ENCODE data around the gene GAPDHS. TPM values are rescaled to one million over a fixed set of nuclear protein-coding genes. Genes with fewer than 3 reads are reported as not detected.

GAPDHS gene
- total and polyA plus RNA-seq, 2 of the 13 experiments (the other 11 are each of a cell fraction or from before 2014, with no cell fraction given), result not detected

DNA sequence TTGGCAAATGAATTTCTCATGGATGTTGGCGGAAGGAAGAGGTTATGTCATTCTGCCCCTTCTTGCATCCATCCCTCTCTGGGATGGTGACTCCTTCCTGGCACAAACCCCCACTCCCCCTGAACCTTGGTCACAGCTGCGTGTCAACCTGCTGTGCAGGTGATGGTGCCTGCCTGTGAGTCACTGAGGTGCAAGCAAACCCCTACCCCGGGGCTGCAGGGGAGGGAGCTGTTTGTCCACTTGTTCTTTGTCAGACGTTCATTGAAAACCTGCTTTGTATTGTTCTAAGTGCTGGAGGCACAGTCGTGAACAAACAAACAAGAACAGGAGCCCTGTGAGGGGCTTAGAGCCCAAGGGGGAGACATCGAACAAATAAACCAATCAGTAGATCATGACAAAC, 2.0 kb upstream of the GAPDHS start:
- Histone ChIP-seq H4K20me1 (ENCODE audit: insufficient read depth, low read length) (no peaks in the 10 kb centered on the region), H3K79me2 (ENCODE audit: insufficient read depth, low read length) (no peaks in the 10 kb centered on the region), H3K27me3 (ENCODE audit: control insufficient read depth in 1 of 2, insufficient read depth in 2 of 2, low read length in 2 of 2) (peaks cover 7 to 23% of the 10 kb centered on the region in 2 experiments; a peak in 4 of 5 replicates), H3K4me1 (ENCODE audit: insufficient read depth, low read length) (peaks cover 29% of the 10 kb centered on the region), H2AFZ (ENCODE audit: low read length) (no peak overlapping the region), H3K9ac (ENCODE audit: insufficient read depth, low read depth, low read length) (no peak overlapping the region), H3K36me3 (replicated peaks in 1 of 2; ENCODE audit: control insufficient read depth in 1 of 2, insufficient read depth in 2 of 2, low read length in 2 of 2) (no peaks in the 10 kb centered on the region), H3K4me3 (replicated peaks in 1 of 3; ENCODE audit: insufficient read depth in 1 of 3, low read depth in 2 of 3, low read length in 3 of 3) (no peak overlapping the region), H3K27ac (ENCODE audit: extremely low read length, insufficient read depth, low read length) (no peak overlapping the region), H3K9me3 (ENCODE audit: low read length) (no peaks in the 10 kb centered on the region), H3K4me2 (ENCODE audit: low read depth, low read length) (no peak overlapping the region)
- DNase-seq (ENCODE audit: low spot score) (no peak), ATAC-seq (no peak), FAIRE-seq (no peak)
- in situ Hi-C loops (cut with HindIII; ENCODE audit: extremely low pct_ligation_motif_present, low pct_unique_long_range_greater_than_20kb), result no loop called here
- no TSS peak for BruUV-seq (replicated peaks)
- intact Hi-C loops (cut with micrococcal nuclease; ENCODE audit: unreplicated experiment), result no loop called here
- ChIA-PET CTCF (ENCODE audit: low intra/inter-chr PET ratio, low total read pairs) (no interaction called here), POLR2A (interaction anchor here (1.3 kb wide), 1 partner anchor 21 kb away, joined by 4 read pairs; no protein-coding TSS in a partner anchor)
- peak; percentile 21; the same call in 1 of the 2 replicates for TF ChIP-seq FOSL2 (CRISPR knock-in tag; IDR thresholded peaks at IDR 0.05)
- no peak for TF ChIP-seq TOE1 (CRISPR knock-in tag; IDR thresholded peaks at IDR 0.05)
- 30% methylated on average over 6 of the region's 6 CpGs for WGBS (ENCODE audit: low lambda C conversion rate)

- CTCF ChIA-PET (ENCODE audit: low intra/inter-chr PET ratio, low total read pairs), result no interaction called here
- H3K79me2 ChIP-seq (ENCODE audit: insufficient read depth, low read length), result no peaks in the 10 kb centered on the region
- ATAC-seq (peak; percentile 66), DNase-seq (ENCODE audit: low spot score) (peak; percentile 23), FAIRE-seq (no peak)
- no peak overlapping the region for H2AFZ ChIP-seq (ENCODE audit: low read length)
- H3K36me3 ChIP-seq (replicated peaks in 1 of 2; ENCODE audit: control insufficient read depth in 1 of 2, insufficient read depth in 2 of 2, low read length in 2 of 2), result no peaks in the 10 kb centered on the region
- H3K4me2 ChIP-seq (ENCODE audit: low read depth, low read length), result peak overlapping the region; percentile 51
- peaks cover 29% of the 10 kb centered on the region for H3K4me1 ChIP-seq (ENCODE audit: insufficient read depth, low read length)
- WGBS (ENCODE audit: low lambda C conversion rate), result 45% methylated on average over 15 of the region's 30 CpGs
- peaks cover 5 to 10% of the 10 kb centered on the region in 2 experiments; a peak in 4 of 5 replicates for H3K27me3 ChIP-seq (ENCODE audit: control insufficient read depth in 1 of 2, insufficient read depth in 2 of 2, low read length in 2 of 2)
- intact Hi-C loops (cut with micrococcal nuclease; ENCODE audit: unreplicated experiment), result no loop called here
- H4K20me1 ChIP-seq (ENCODE audit: insufficient read depth, low read length), result no peaks in the 10 kb centered on the region
- peak overlapping the region in 1 of 3 experiments; percentile 26; a peak in 1 of 6 replicates for H3K4me3 ChIP-seq (replicated peaks in 1 of 3; ENCODE audit: insufficient read depth in 1 of 3, low read depth in 2 of 3, low read length in 3 of 3)
- H3K9me3 ChIP-seq (ENCODE audit: low read length), result no peaks in the 10 kb centered on the region
- H3K27ac ChIP-seq (ENCODE audit: extremely low read length, insufficient read depth, low read length), result no peak overlapping the region
- POLR2A ChIA-PET, result no interaction called here
- in situ Hi-C loops (cut with HindIII; ENCODE audit: extremely low pct_ligation_motif_present, low pct_unique_long_range_greater_than_20kb), result no loop called here
- BruUV-seq (replicated peaks), result no TSS peak
- H3K9ac ChIP-seq (ENCODE audit: insufficient read depth, low read depth, low read length), result no peak overlapping the region
- TF ChIP-seq ZNF503 (CRISPR knock-in tag; IDR thresholded peaks at IDR 0.05) (no peak), TMF1 (CRISPR knock-in tag; IDR thresholded peaks at IDR 0.05; ENCODE audit: low read depth) (0 out of 2 replicates have a peak, but pooled peaks have one; percentile 33), ZFP91 (CRISPR knock-in tag; IDR thresholded peaks at IDR 0.05; ENCODE audit: borderline replicate concordance) (0 out of 2 replicates have a peak, but pooled peaks have one; percentile 23), RXRB (CRISPR knock-in tag; IDR thresholded peaks at IDR 0.05; ENCODE audit: borderline replicate concordance) (peak; percentile 47; the same call in 1 of the 2 replicates), RAD51 (IDR thresholded peaks at IDR 0.05; ENCODE audit: borderline replicate concordance) (no peak), SYNCRIP (IDR thresholded peaks at IDR 0.05; ENCODE audit: insufficient read depth, low read depth, low read length) (no peak)
- TF ChIP-seq, protein P1, sequence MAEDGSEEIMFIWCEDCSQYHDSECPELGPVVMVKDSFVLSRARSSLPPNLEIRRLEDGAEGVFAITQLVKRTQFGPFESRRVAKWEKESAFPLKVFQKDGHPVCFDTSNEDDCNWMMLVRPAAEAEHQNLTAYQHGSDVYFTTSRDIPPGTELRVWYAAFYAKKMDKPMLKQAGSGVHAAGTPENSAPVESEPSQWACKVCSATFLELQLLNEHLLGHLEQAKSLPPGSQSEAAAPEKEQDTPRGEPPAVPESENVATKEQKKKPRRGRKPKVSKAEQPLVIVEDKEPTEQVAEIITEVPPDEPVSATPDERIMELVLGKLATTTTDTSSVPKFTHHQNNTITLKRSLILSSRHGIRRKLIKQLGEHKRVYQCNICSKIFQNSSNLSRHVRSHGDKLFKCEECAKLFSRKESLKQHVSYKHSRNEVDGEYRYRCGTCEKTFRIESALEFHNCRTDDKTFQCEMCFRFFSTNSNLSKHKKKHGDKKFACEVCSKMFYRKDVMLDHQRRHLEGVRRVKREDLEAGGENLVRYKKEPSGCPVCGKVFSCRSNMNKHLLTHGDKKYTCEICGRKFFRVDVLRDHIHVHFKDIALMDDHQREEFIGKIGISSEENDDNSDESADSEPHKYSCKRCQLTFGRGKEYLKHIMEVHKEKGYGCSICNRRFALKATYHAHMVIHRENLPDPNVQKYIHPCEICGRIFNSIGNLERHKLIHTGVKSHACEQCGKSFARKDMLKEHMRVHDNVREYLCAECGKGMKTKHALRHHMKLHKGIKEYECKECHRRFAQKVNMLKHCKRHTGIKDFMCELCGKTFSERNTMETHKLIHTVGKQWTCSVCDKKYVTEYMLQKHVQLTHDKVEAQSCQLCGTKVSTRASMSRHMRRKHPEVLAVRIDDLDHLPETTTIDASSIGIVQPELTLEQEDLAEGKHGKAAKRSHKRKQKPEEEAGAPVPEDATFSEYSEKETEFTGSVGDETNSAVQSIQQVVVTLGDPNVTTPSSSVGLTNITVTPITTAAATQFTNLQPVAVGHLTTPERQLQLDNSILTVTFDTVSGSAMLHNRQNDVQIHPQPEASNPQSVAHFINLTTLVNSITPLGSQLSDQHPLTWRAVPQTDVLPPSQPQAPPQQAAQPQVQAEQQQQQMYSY (CRISPR knock-in tag; IDR thresholded peaks at IDR 0.05), result peak; percentile 19; the same call in 1 of the 2 replicates
Observed at GRCh38 chr19:35533822-35534392, 651 bp downstream of the GAPDHS start.
